ENCODE results near the gene MYOM3.

Gene MYOM3

GRCh38 chr1:24126672-24127023 is 14.7 kb upstream of the MYOM3 start:
- intact Hi-C loops (cut with DNase I; ENCODE audit: low total_unique reads), result no loop called here
- no peak overlapping the region for H3K4me3 ChIP-seq
- peaks cover 0 to 9% (median 9%) of the 10 kb centered on the region in 3 donors for H3K9me3 ChIP-seq
- H3K36me3 ChIP-seq, result peaks cover 0 to 5% (median 0%) of the 10 kb centered on the region in 3 donors
- H3K4me1 ChIP-seq, result peaks cover 0 to 8% (median 3%) of the 10 kb centered on the region in 4 donors
- DNase-seq, result no peak
- no peak for TF ChIP-seq CTCF (IDR thresholded peaks at IDR 0.05)
- H3K27ac ChIP-seq, result no peak overlapping the region
- no peaks in the 10 kb centered on the region for H3K27me3 ChIP-seq

- Histone ChIP-seq H3K36me3 (peaks cover 0 to 5% (median 0%) of the 10 kb centered on the region in 3 donors), H3K27me3 (no peaks in the 10 kb centered on the region), H3K27ac (no peak overlapping the region), H3K4me3 (no peak overlapping the region), H3K4me1 (peaks cover 0 to 8% (median 3%) of the 10 kb centered on the region in 4 donors), H3K9me3 (peaks cover 0 to 9% (median 9%) of the 10 kb centered on the region in 3 donors)
- intact Hi-C loops (cut with DNase I; ENCODE audit: low total_unique reads), result no loop called here
- no peak for DNase-seq
- no peak for TF ChIP-seq CTCF (IDR thresholded peaks at IDR 0.05)
These were observed 14.2 kb upstream of the MYOM3 start for GRCh38 chr1:24126018-24126671.

GRCh38 chr1:24125456-24125855 is 13.5 kb upstream of the MYOM3 start:
- Histone ChIP-seq H3K27me3 (no peaks in the 10 kb centered on the region), H3K9me3 (peaks cover 0 to 5% (median 4%) of the 10 kb centered on the region in 3 donors), H3K36me3 (peaks cover 0 to 4% (median 0%) of the 10 kb centered on the region in 3 donors), H3K4me1 (peaks cover 0 to 8% (median 5%) of the 10 kb centered on the region in 4 donors), H3K27ac (no peak overlapping the region), H3K4me3 (no peak overlapping the region)
- DNase-seq, result no peak
- intact Hi-C loops (cut with DNase I; ENCODE audit: low total_unique reads), result no loop called here
- TF ChIP-seq CTCF (IDR thresholded peaks at IDR 0.05), result no peak

- peaks cover 0 to 11% (median 8%) of the 10 kb centered on the region in 4 donors for H3K4me1 ChIP-seq
- intact Hi-C loops (cut with DNase I; ENCODE audit: low total_unique reads), result no loop called here
These were observed 13.0 kb upstream of the MYOM3 start for GRCh38 chr1:24124980-24125379.

GRCh38 chr1:24123611-24124010 is 11.7 kb upstream of the MYOM3 start:
- Histone ChIP-seq H3K4me1 (peaks cover 0 to 14% (median 9%) of the 10 kb centered on the region in 4 donors), H3K9me3 (no peaks in the 10 kb centered on the region), H3K27me3 (peaks cover 0 to 10% of the 10 kb centered on the region in 2 donors), H3K27ac (no peak overlapping the region), H3K4me3 (no peak overlapping the region), H3K36me3 (no peaks in the 10 kb centered on the region)
- TF ChIP-seq CTCF (IDR thresholded peaks at IDR 0.05), result no peak
- intact Hi-C loops (cut with DNase I; ENCODE audit: low total_unique reads), result no loop called here
- no peak for DNase-seq

More at GRCh38 chr1:24124980-24125379, 13.0 kb upstream of the MYOM3 start:
- no peak for TF ChIP-seq CTCF (IDR thresholded peaks at IDR 0.05)
- H3K27me3 ChIP-seq, result no peaks in the 10 kb centered on the region
- no peak overlapping the region for H3K27ac ChIP-seq
- H3K4me3 ChIP-seq, result no peak overlapping the region
- peaks cover 0 to under 1% (median under 1%) of the 10 kb centered on the region in 3 donors for H3K9me3 ChIP-seq
- no peak for DNase-seq
- no peaks in the 10 kb centered on the region for H3K36me3 ChIP-seq
